ENCODE data around the gene CCSER1. TPM values are rescaled to one million over a fixed set of nuclear protein-coding genes. Genes with fewer than 3 reads are reported as not detected.
"Not testable (repeated sequence)": the region's sequence is repeated elsewhere in the genome, so short reads cannot be mapped to it uniquely, and the experiment has no call there.

Gene CCSER1
- polyA plus RNA-seq, 4 donors, result 20.3 to 21.4 (median 20.7) TPM

DNA sequence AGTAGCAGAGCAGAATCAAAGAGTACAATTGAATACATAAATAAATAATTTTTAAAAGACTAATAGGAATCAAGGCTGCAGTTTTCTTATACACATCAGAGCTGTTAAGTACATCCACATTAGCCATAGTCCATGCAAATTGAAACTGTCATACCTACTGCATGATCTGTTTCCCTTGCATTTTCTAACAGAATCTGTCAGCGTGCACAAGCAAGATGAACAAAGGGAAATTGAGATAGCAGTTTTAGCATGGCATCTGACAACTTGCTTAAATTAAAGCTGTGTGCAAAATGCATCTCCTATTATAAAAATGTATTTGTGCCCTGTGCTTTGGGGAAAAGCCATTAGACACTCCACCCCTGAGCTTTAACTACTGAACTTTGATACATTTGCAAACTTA, 1473.1 kb downstream of the CCSER1 start:
- DNase-seq (ENCODE audit: low read depth in 4 of 4, low spot score in 3 of 4), result no peak

DNA sequence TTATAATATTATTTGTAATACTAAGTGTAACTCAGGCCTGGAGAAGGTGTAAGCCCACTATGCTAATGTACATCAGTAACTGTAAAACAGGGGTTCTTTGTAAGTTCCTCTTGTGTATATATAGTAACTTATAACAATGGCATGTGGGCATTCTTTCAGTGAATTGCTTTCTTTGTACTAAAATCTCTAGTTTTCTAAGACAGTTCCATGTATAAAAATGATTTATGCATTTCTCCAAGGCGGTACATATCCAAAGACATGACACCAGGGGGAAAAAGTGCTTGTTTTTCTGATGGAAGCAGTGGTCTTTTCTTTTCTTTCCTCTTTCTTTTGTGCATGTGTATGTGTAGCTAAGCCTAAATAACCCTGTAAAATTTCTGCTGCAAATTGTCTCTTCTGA, 1474.2 kb downstream of the CCSER1 start:
- DNase-seq (ENCODE audit: low read depth in 4 of 4, low spot score in 3 of 4), result no peak

DNA sequence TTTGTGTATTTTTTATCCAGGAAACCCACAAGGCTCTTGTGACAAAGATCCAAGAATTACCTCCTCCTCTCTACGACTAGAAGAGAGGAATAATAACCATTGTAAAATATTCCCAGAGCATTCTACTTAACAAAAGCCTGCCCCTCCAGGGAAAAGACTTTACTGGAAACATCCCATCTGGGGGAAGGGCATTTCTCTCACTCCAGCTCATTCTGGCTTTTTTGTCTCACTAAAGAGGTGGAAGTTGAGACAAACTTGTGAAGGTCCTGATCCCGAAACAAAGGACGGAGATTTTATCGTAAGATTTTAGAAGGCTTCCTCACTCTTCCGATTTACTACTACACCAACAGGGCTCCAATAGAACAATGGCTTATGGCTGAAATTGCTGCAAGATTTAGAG, 1484.6 kb downstream of the CCSER1 start:
- DNase-seq (ENCODE audit: low read depth in 4 of 4, low spot score in 3 of 4), result no peak

DNA sequence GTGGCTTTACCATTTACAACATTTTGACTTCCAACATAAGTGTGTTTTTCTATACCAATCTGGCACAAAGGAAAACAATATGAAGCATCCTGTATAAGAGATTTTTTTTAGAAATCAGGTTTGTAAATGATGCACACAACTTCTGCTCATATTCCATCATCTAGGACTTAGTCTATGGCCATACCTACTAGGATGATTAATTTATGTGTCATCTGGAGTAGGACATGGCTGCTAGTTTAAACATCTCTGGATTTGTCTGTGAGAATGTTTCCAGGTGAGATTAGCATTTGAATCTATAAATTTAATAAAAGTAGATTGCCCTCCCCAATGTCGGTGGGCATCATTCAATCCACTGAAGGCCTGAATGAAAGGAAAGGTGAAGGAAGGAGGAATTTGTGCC, 1493.8 kb downstream of the CCSER1 start:
- no peak for DNase-seq (ENCODE audit: low read depth in 4 of 4, low spot score in 3 of 4)

- no peak for DNase-seq (ENCODE audit: low read depth in 4 of 4, low spot score in 3 of 4)
Measured at GRCh38 chr4:91621446-91621845, 1494.3 kb downstream of the CCSER1 start.

DNA sequence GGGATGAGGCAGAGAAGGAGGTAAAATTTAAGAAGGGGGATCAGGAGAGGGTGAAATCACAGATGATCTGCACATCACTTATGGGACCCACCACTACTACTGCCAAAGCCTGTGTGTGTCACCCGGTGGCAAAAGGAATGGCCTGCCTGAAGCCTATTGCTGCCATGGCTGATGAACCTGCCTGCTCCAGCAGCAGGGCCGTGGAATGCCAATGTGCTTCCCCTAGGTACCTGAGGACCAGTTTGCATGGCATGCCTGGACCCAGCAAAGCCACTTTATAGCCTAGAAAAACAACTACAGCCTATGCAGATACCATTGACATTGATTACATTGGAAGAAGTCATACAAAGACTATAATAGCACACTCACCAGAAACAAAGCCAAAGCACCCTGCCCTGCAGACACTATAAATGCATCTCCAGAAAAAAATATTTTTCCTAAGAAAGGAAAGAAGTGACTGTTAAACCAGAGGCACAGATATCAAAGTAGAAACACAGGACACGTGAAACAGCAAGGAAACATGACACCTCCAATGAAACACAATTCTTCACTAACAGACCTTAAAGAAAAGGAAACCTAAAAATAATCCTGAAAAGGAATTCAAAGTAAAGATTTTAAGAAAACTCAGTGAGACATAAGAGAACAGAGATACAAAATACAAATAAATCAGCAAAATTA, 1495.9 kb downstream of the CCSER1 start:
- DNase-seq (ENCODE audit: low read depth in 4 of 4, low spot score in 3 of 4), result no peak

- DNase-seq (ENCODE audit: low read depth in 4 of 4, low spot score in 3 of 4), result not testable (repeated sequence)
Measured at GRCh38 chr4:91623603-91623967, 1496.4 kb downstream of the CCSER1 start.

DNA sequence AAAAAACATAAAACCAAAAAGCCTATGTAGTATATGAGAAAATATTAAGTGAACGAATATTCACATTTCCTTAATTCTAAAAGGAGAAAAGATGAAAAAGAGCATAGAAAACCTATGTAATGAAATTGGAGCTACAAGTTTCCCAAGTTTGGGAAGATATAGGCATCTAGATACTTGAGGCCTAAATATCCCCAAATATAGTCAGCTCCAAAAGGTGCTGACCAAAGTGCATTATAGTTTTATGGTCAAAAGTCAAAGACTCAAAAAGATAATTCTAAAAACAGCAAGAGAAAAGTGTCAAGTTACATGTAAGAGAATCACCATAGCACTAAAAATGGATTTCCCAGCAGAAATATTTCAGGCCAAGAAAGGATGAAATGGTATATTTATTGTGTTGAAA, 1502.9 kb downstream of the CCSER1 start:
- no peak for DNase-seq (ENCODE audit: low read depth in 4 of 4, low spot score in 3 of 4)

DNA sequence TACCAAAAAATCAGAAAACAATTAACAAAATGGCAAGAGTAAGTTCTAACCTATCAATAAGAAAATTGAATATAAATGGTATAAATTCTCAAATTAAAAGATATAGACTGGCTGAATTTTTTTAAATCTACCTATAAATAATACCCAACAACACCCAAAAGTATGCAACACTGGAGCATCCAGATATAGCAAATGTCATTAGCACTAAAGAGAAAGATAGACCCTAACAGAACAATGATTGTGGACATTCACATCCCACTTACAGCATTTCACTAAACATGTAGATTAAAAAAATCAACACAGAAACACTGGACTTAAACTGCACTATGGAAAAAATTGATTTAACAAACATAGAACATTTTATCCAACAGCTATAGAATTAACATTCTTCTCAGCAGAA, 1503.6 kb downstream of the CCSER1 start:
- no peak for DNase-seq (ENCODE audit: low read depth in 4 of 4, low spot score in 3 of 4)

GRCh38 chr4:91631335-91631734, 1504.1 kb downstream of the CCSER1 start:
- DNase-seq (ENCODE audit: low read depth in 4 of 4, low spot score in 3 of 4), result no peak

GRCh38 chr4:91636083-91636482, 1508.9 kb downstream of the CCSER1 start:
- no peak for DNase-seq (ENCODE audit: low read depth in 4 of 4, low spot score in 3 of 4)

Other genes with a start within 250 kb of the CCSER1 start
- gene MMRN1, start 232.5 kb upstream of the CCSER1 start, polyA plus RNA-seq (ENCODE audit: insufficient read length in 4 of 4), result 1 to 10 TPM; 3.0 to 7.7 (median 5.2) TPM

Measured in right renal pelvis (tissue), 4 donors.